Measurements from ENCODE around the gene DZIP1L.
"Not testable (repeated sequence)": the region's sequence is repeated elsewhere in the genome, so short reads cannot be mapped to it uniquely, and the experiment has no call there.

DZIP1L gene, protein sequence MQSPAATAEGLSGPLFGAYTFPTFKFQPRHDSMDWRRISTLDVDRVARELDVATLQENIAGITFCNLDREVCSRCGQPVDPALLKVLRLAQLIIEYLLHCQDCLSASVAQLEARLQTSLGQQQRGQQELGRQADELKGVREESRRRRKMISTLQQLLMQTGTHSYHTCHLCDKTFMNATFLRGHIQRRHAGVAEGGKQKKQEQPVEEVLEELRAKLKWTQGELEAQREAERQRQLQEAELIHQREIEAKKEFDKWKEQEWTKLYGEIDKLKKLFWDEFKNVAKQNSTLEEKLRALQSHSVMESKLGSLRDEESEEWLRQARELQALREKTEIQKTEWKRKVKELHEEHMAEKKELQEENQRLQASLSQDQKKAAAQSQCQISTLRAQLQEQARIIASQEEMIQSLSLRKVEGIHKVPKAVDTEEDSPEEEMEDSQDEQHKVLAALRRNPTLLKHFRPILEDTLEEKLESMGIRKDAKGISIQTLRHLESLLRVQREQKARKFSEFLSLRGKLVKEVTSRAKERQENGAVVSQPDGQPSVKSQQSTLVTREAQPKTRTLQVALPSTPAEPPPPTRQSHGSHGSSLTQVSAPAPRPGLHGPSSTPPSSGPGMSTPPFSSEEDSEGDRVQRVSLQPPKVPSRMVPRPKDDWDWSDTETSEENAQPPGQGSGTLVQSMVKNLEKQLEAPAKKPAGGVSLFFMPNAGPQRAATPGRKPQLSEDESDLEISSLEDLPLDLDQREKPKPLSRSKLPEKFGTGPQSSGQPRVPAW

DNA sequence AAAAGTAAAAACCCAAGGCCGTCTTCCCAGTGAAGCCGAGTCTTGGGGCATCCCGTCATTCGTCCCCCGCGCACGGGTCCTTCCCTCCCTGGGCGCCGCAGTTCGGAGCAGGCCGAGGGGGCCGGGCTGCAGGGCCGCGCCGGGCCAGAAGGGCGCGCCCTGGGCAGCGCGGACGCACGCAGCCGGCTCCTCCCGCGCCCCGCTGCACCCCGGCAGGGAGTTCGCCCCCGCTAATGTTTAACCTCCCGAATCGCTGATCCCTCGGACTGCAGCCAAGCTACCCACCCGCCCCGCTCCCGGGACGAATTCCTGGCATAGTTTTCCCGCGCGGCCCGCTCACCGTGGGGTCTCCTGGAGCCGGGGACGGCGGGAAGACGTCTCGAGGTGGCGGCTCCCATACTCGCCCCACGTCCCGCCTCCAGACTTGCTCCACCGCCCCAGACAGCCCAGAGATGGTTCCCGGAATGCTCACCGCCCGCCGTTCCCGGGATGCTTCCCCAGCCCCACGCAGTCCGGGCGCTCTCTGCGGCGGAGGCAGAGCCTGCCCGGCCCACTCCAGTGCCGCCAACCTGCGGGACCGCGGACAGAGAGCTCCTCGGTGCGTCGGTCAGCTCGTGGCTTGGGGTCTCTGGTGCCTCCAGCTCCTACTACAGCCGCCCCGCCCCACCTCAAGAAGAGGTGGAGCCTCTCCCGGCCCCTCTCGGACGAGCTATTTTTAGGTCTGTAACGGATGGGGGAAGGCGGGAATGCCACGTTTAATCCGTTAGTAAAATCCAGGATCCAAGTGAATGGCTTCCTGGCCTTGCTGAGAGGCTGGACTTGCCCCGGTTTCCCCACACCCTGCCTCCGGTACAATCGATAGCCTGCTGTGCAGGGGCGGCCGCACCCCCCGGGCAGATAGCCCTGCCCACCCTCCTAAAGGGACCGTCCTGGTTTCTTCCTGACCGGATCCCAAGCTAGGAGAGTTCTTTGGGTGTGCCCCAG is at the start of gene DZIP1L:
TSS of gene DZIP1L (minus strand) at position 621 of the 984 bp plus-strand sequence. CDS start 11,637 bp downstream, outside the sequence.
- peak; percentile 88 for DNase-seq (ENCODE audit: low spot score)

DNA sequence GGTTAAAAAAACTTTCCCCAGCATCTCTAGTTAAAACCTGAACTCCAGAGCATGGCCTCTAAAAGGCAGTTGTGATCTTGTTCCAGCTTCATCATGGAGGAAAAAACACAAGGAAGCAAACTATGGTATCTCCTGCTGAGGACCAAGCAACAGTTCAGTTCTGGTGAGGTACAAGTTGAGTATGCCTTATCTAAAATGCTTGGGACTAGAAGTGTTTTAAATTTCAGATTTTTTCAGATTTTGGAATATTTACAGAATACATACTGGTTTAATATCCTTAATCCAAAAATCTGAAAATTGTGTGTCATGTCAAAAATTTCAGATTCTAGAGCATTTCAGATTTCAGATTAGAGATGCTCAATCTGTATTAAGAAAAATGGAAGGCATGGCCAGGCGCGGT is 49.7 kb upstream of the DZIP1L start:
- DNase-seq (ENCODE audit: low spot score): no peak

DNA sequence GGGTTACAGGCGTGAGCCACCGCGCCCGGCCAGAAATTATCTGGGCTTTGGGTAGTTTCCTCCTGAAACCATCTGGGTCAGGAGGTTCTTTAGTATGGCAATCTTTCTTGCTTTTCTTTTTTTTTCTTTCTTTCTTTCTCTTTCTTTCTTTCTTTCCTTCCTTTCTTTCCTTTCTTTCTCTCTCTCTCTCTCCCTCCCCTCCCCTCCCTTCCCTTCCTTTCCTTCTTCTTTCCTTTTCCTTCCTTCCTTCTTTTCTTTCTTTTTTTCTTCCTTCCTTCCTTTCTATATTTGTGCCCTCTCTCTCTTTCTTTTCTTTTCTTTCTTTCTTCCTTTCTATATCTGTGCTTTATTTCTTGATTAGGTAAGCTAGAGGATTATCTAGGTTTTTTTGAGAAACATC is 42.3 kb upstream of the DZIP1L start:
- no peak for DNase-seq (ENCODE audit: low spot score)

DNA sequence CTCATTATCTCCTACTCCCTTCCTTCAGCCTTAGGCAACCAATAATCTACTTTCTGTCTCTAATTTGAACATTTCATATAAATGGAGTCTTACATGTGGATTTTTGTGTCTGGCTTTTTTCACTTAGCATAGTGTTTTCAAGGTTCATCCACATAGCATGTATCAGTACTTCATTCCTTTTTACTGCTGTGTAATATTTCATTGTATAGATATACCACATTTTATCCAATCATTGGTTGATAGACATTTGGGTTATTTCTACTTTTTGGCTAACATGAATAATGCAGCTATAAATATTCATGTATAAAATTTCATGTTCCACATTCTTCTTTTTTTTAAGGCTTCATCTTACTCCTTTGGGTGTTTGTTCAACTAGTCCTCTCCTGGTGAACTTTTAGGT is 39.1 kb upstream of the DZIP1L start:
- no peak for DNase-seq (ENCODE audit: low spot score)

DNA sequence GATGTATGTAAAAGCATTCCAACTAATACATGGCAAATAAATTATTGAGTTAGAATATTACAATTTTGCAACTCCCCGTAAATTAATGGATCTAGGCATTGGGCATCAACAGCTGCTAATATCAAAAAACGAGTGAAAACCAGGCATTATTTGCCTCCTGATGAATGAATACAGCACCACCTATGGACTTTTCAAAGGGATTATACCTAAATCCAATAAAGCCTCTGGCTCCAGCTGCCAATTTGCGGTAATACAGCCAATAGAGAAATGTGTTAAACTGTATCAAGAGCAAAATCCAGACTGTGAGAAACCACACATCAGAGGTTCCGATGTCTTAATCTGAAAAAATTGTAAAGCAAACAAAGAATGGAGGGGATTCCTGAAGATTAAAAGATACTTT is 33.1 kb upstream of the DZIP1L start:
- DNase-seq (ENCODE audit: low spot score): no peak

DNA sequence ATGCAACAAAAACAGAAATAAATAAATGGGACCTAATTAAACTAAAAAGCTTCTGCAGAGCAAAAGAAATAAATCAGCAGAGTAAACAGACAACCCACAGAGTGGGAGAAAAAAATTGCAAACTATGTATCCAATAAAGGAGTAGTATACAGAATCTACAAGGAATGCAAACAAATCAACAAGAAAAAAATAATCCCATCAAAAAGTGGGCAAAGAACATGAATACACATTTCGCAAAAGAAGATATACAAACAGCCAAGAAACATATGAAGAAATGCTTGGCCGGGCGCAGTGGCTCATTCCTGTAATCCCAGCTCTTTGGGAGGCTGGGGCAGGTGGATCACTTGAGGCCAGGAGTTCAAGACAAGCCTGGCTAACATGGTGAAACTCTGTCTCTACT is 26.8 kb upstream of the DZIP1L start:
- not testable (repeated sequence) for DNase-seq (ENCODE audit: low spot score)

DNA sequence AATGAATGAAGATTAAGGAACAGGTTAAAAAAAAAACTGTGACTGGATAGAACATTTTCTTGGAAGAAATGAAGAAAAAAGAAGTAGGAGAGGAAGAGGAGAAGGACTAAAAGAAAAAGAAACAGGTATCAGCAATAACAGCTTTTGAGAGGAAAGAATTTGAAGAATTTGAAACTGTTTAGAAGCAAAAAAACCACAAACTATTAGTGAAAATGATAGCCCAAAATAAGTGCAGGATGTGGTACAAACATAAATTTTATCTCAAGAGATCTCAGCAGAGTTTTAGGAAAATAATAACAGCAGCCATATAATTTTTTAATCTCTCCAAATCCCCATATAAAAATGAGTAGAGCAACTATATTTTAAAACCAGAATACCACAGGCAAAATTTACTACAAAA is 25.5 kb upstream of the DZIP1L start:
- no peak for DNase-seq (ENCODE audit: low spot score)

DNA sequence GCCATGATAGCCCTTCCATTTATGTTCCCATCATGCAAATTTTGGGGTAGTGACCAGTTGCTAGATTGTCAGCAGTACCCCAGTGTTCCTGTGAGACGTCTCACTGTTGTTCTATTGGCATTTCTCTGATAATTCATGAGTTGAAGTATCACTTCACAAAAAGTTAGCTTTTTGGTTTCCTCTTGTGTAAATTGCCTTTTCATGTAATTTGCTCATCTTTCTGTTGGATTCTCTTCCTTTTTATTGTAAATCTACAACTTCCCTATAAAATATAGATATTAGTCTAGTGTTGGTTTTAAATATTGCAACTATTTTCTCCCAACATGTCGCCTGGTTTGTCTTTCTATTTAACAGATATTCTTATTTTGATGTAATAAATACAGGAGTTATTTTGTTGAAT is 24.3 kb upstream of the DZIP1L start:
- DNase-seq (ENCODE audit: low spot score): no peak

DNA sequence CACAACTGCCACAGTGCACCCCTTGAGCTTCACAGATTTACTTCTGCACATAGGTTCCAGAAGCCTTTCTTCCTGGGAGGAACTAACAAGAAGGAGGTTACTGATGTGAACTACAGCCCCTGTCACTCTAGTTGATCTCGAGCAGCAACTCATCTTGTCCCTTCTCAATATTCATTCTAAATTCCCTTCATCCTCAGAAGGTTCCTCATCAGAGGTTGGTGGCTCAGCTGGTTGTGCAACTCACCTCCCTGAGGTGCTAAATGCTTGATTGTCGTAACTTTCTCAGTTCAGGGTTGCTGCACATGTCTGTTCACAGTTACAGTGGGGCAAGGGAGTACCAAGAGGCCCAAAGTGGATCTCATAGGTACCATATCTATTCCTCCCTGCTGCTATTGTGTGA is 22.5 kb upstream of the DZIP1L start:
- no peak for DNase-seq (ENCODE audit: low spot score)

DNA sequence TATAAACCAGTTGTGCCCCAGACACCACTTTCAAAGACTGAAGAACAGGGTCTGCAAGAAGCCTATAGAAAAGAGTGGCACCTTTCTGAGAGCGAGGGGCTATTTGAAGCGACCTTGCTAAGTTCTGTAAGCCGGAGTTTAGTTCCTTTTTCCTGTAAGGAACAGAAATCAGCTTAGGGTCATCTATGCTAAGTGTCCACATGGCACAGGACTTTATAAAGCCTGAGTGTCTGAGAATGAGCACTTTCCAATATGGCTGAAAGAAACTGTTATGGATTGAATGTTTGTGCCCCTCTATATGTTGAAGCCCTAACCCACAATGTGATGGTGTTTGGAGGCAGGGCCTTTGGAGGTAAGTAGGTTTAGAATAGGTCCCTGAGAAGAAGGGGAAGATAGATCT is 20.8 kb upstream of the DZIP1L start:
- DNase-seq (ENCODE audit: low spot score): no peak

DNA sequence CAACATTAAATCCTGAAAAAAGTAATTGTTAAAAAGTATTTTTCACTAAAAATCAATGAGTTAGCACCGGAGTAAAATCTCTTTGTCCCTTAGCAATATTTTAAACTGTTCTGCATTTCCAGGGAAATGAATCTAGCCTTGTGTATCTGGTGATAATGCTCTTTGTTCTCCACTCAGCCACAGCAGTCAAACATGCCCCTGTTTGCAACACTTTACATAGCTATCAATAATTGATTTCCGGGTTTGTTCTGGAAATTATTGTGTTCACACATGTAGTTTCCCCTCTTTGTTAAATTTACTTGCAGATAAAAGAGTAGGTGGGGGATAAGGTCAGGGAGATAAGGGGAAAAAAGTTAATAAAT is 20.4 kb upstream of the DZIP1L start:
- no peak for DNase-seq (ENCODE audit: low spot score)

DNA sequence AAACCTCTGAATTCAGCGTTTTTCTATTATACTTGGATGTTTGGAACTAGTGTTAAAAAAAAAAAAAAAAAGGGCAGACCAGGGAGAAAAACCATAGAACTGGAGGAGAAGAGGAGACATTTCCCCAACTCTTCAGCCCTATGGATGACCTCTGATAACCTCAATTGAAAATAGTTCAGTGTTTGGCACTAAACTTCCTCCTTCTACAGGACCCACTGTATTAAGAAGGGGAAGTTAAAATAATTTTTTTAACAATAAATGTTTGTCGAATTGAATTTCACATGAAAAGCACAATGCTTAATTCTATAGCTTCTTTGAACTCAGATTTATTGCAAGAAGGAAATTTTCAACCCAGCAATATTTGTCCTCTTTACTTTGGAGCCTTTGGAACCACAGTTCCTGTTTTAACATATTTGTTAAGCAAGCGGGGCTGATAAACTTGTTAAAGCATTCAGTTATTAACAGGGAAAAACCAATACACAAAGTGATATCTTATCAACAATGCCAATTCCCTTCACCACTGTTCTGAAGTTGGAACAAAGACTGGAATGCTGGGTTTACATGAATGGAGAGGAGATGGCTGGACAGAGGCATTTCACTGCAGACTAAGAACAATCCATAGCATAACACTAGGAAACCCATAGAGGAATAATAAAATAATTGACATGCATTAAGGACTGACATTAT is 19.9 kb upstream of the DZIP1L start:
- DNase-seq (ENCODE audit: low spot score): no peak

DNA sequence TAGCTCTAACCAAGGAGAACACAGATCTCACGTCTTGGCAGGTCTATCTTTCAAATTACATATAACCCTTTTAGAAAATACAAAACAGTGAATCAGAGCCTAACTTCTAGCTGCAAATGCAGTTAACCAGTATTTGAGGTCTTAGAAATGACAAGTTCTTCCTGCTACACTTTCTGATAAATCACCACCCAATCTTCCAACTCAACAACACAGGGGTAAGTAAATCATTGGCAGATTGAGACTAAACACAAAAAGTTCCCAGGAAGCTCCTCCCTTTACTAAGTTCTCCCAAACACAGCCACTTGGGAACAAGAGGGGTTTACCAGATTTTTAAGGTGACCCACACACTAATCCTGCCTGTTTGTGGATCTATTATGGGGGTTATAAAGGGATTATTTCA is 16.8 kb upstream of the DZIP1L start, which contains the start of gene A4GNT:
TSS of gene A4GNT (minus strand) at position 152 of the 400 bp plus-strand sequence. CDS start 1,134 bp downstream, outside the sequence.
- DNase-seq (ENCODE audit: low spot score): peak; percentile 54

DNA sequence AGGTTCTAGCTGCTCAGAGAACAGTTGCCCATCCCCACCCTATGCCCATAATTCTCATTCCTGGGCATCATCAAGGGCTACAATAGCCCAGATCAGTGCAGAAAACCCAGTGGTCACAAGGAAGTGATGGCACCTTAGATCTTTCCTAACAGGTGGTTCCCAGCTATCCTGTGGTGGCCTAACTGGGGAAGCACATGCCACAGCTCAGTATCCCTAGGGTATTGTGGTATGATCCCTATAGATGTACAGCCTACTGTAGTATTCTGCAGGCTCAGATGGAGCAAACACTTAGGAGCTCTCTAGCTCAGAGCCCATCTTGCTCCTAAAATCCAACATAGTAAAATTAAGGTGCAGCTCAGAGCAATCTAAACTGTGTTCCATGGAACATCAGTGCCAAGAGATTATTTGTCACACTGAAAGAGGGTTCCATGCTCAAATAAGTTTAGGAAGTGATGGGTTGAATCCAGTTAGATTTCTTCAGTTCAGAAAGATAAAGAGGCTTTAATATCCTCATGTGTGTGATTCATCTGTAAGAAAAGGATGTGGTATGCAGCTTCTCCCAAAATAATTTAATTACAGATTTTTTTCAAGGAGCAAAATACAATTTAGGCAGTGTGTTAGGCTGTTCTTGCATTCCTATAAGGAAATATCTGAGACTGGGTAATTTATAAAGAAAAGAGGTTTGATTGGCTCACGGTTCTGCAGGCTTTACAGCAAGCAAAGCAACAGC is 12.4 kb upstream of the DZIP1L start:
- no peak for DNase-seq (ENCODE audit: low spot score)

DNA sequence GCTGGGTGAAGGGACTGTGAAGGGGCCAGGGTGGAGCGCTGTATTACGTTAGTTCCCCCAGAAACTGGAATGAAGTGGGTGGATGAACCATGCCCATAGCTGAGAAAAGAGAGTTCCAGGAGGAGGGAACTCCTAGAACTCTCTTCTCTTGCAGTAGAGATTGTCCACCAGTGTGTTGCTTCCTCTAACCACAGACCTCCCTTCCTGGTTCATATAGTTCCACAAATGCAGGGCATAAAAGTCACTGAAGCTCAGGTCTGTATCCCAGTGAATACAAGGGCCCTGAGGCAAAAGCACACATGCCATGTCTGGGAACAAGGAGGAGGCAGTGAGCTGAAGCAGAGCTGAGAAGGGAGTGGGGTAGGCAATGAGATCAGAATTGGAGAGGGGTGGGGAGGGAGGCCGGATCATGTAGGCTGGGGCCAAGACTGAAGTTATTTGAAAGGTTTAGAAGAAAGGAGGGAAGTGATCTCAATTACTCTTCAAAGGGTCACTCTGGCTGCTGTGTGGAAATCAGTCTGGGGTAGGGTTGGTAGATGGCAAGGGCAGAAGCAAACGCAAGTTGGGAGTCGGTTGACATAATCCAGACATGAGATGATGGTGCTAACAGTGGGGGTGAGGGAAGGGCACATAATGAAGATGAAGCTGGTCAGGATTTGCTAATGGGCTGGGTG is 10.3 kb upstream of the DZIP1L start:
- peak; percentile 28 for DNase-seq (ENCODE audit: low spot score)

DNA sequence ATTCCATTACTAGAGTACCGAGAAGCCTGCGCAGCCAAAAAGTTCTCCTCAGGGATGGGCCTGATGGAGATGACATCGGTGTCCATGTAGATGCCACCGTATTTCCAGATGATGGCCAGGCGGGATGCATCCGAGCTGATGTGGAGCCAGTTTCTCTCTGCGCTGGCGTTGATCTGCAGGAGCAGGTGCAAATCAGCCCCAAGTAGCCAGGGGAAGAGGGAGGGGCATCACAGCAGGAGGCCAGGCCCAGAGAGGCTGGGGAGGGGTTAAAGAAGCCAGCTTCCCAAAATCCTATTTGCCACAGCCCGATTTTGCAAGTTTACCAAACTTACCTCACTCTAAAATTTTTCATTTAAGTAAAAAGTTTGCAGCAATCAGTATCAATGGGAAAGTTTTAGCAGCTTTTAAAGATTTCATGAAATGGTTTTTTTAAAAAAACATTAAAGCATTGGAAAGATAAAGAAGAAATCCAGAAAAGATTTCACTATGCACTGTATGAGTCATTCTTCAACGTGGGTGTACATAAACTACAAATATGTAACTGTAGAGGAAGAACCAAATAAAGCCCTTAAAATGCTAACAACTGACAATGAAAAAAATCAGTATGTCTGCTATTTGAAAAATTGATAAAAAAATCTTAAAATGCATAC is 9.4 kb upstream of the DZIP1L start:
- no peak for DNase-seq (ENCODE audit: low spot score)

DNA sequence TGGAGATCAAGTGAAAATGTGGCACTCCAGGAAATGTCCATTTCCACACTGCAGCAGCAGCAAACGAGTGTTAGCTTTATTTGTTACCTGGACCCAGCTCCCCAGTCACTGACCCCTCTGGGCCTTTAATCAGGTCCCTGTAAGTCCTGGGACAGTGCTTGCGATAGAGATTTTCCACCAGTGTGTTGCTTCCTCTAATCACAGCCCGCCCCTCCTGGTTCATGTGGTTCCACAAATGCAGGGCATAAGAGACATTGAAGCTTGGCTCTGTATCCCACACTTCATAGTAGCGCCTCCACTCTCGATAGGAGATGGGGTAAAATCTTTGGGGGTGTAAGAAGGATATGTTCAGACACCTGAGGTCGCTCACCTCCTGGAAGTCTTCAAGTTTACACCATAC is 8.8 kb upstream of the DZIP1L start:
- no peak for DNase-seq (ENCODE audit: low spot score)

DNA sequence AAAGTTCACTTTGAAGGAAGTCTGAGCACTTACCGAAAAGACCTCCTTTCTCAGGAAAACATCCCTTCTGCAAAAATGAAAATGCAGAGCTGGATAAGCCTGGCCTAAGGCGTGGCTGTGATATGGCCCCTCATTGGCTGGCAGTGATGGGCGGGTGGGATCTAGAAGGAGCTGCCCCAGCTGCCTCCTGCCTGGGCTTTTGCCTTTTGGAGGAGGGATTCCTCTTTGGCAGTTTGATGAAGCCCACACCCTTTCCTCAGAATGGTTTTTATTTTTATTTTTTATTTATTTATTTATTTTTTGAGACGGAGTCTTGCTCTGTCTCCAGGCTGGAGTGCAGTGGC is 4.0 kb upstream of the DZIP1L start:
- no peak for DNase-seq (ENCODE audit: low spot score)

DNA sequence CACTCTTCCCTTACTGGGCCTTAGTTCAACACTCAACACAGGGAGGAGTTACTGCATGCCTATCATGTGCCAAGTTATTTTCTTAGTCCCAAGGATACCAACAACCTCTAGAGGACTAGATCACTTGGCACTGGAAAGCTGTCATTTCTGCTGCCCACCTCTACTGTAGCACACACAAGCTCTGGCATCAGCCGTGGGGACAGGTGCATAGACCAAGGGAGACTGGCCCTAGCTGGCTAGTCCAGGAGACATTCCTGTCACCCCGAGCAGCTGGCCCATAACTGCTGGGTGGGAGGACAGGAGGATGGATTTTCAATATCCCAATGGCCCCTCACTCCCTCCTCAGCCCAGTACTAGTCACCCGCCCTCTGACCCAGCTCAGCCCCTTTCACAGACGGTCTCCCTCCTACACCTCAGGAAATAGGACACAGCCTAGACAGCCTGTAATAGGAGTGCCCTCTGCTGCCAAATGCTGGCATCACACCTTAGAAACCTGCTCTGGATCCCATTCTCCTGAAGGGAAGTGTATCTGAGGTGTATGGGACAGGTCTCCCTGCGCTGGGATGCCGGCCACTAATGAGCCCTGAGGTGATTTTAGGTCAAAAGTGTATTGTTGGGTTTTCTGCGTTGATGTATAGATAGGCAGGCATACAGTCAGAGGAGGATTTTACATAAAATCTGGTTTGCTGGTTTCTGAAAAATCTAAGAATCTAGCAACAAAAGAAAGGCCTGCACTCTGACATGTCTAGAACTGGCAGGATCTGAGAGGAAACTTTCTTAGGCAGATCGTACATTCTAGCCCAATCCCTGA is 3.4 kb upstream of the DZIP1L start:
- peak; percentile 79 for DNase-seq (ENCODE audit: low spot score)

All from kidney tubule cell (primary cell).